VCaP (cell line): Measurements from ENCODE around the gene FTO.

Experiments used
- H3K27ac ChIP-seq: fragments of 450-650 bp; 2 replicates; pipeline ENCODE4 v1.5.1; 2017
- CTCF ChIP-seq: fragments of 450-650 bp; conservative IDR thresholded peaks from 2 replicates; pipeline ENCODE4 v1.5.1; 2017; ENCODE audit warnings: mild to moderate bottlenecking, moderate library complexity

Gene FTO

GRCh38 chr16:53922807-53923571 is 219.0 kb downstream of the FTO start:
- no peak for TF ChIP-seq CTCF
- H3K27ac ChIP-seq, result no peak overlapping the region

GRCh38 chr16:53924331-53925106 is 220.6 kb downstream of the FTO start:
- no peak for TF ChIP-seq CTCF
- H3K27ac ChIP-seq, result no peak overlapping the region

GRCh38 chr16:53925107-53925410 is 221.1 kb downstream of the FTO start:
- TF ChIP-seq CTCF, result no peak
- H3K27ac ChIP-seq, result no peak overlapping the region

- TF ChIP-seq CTCF, result no peak
- H3K27ac ChIP-seq, result no peak overlapping the region
Observed at GRCh38 chr16:53925526-53925925, 221.6 kb downstream of the FTO start.

GRCh38 chr16:53926209-53926608 is 222.3 kb downstream of the FTO start:
- H3K27ac ChIP-seq, result no peak overlapping the region
- TF ChIP-seq CTCF, result no peak

DNA sequence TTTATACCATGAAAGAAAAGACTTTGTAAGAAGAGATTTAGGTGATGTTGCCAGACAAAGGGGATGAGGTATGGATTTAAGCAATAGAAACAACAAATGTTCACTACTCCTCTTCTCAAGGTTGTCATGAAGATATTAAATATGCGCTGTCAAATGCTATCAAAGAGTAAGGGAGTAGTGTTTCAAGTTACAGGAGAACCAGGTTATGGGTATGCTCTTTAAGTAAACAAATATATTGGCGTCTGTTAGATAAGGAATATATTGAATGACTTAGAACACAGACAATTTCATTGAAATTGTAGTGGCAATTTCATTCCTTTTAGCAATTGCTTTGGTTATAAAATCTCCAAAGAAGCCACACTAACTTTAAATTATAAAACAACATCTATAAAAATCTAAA is 229.0 kb downstream of the FTO start:
- no peak overlapping the region for H3K27ac ChIP-seq
- TF ChIP-seq CTCF, result no peak

GRCh38 chr16:53933407-53933806 is 229.5 kb downstream of the FTO start:
- H3K27ac ChIP-seq, result no peak overlapping the region
- TF ChIP-seq CTCF, result no peak
